NCI-H2227 (cell line): ENCODE measurements around the gene SCTR.
A peak's percentile ranks its signal among the peaks of the same experiment; 100 is the strongest.

Experiments
- DNase-seq: peaks from one replicate; lab custom pipeline; 2025; ENCODE audit not compliant: unreplicated experiment; lab: John Stamatoyannopoulos, UW

The SCTR gene

GRCh38 chr2:119523952-119524694 lies at the start of gene SCTR:
SCTR (minus strand) TSS chr2:119524483; CDS start chr2:119524226, 257 bp downstream.
- peak; percentile 33 for DNase-seq

DNA sequence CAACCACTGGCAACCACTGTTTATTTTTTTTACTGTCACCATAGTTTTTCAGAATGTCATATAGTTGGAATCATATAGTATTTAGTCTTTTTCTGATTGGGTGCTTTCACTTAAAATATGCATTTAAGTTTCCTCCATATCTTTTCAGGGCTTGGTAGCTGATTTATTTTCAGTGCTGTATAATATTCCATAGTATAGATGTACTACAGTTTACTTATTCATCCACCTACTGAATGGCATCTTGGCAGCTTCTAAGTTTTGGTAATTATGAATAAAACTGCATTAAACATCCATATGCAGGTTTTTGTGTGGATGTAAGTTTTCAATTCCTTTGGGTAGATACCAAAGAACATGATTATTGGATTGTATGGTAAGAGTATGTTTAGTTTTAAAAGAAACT lies 43.0 kb upstream of the SCTR start:
- no peak for DNase-seq

GRCh38 chr2:119565481-119565880 lies 41.2 kb upstream of the SCTR start:
- no peak for DNase-seq

- no peak for DNase-seq
Observed at GRCh38 chr2:119553687-119554344, 29.5 kb upstream of the SCTR start.

DNA sequence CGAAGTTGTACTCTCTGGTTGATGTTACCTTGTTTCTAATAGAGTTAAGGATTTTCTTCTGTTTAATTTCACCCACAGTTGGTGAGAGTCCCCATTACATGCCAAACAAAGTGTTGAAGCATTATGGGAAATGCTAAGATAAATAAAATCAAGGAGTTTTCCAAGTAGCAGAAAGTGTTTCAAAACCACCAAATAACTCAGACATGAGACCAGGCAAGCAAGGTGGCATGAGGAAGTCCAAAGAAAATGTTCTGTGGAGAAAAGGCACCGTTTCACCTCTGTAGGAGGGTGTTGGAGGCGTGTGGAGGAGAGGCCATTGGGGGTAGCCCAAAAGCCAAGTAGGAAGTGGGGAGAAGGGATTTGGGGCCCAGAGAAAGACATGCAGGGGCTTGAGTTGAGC lies 28.6 kb upstream of the SCTR start:
- no peak for DNase-seq

- no peak for DNase-seq
Observed at GRCh38 chr2:119550856-119551255, 26.6 kb upstream of the SCTR start.

- no peak for DNase-seq
Observed at GRCh38 chr2:119550346-119550745, 26.1 kb upstream of the SCTR start.

GRCh38 chr2:119549241-119549640 lies 25.0 kb upstream of the SCTR start:
- no peak for DNase-seq

- DNase-seq: no peak
Observed at GRCh38 chr2:119548516-119549120, 24.3 kb upstream of the SCTR start.

DNA sequence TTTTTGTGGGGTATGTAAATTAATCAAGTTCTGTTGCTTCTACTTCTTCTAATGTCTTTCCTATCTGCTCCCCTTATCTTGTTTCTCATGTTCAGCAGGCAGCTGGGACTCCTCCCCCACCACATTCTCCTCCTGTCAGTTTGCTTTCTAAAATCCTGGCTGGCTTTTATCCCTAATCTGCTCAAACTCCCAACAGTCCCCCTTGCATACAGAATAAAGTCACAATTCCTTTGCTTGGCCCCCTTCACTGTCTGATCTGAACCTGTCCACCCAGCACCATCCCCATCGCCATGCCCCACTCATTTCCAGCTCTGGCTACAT lies 22.1 kb upstream of the SCTR start:
- no peak for DNase-seq

DNA sequence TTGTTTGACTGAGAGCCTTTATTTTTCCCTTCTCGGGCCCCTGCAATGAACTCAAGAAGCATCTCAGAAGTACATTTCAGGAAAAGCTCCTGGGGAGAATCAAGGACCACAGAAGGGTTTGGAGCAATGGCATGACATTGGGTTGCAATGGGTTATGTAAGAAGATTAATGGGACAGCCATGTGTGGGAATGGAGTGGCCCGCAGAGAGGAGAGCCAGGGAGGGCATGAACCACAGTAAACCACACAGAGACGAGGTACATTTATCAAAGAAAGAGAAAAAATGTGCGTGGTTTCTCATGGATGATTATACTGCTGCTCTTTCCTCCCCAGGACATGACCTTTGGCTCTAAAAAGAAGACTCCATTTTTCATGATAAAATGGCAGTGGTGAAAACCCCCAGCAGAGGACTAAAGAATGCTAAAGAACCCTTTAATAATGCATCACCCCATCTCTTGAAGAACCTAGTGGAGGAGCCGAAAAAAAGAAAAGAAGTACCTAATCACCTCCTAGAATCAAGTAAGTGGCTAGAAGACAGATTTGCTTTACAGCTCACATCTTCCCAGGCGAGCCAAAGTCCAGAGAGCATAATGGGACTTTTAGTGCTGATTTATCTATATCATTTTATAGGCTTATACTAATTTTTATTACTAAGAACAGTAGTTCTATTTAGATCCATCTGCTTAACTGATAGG lies 21.6 kb upstream of the SCTR start:
- no peak for DNase-seq

DNA sequence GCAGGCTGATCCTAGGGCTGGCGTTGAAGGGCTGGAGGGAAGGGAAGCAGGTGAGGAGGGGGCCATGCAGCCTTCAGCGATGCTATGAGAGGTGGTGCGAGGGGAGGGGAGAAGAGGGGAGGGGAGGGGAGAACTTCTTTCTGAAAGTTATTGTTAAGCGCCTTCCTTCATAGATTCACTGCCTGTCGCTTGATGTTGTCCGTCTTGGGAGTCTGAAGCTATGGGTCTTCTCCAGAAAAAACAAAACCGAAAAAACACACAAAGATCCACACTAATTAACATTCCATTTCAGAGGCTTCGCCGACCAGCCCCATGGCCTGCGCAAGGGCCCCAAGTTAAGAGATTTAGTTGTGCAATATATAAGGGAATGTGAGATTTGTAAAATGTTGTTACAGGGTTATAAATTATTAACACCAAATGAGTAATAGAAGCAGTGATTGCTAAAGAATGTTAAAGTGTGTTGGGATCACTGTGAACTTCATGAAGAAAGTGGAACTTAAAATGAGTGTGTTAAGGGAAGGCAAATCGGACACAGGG lies 20.7 kb upstream of the SCTR start:
- no peak for DNase-seq

DNA sequence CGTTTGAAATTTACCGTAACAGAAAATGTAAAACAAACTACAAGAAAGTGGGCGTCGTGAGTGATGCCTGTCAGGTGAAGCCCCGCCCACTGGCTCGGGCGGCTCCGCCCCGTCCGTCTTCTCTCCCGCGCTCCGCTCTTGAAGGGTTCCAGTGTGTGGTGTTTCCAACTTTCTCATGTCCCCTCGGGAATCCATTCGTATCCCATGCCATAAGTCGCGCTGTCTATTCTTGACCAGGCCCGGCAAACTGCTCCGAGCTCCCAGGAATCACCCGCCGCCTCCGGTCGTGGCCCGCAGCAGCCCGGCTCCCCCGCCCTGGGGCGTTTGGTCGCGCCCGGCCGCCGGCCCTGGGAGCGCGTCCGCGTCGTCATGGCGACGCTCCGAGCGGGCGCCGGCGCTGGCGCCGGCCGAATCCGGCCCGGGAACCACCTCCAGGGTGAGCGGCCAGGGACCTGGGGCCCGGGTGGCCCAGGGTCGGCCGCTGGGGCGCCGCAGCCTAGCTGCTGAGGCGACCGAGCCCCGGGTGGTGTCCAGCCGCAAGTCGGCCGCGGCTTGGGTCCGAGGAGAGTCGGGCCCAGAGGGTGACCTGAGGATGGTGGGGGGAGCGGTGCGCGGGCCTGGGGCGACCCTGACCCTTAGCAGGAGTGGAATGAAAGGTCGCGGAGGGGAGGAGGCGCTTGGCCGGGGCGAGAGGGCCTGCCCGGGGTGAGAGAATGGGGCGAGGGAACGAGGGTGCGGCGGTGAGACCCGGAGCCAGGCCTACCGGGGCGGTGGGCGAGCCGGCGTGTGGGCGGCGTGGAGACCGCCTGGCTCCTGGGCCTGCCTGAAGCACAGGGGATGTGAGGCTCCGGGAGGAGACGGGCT lies 20.0 kb upstream of the SCTR start, which contains the start of gene CFAP221:
TSS of gene CFAP221 (plus strand) at position 375 of the 864 bp plus-strand sequence. CDS start 1,683 bp downstream, outside the sequence.
- DNase-seq: peak; percentile 89

- DNase-seq: no peak
Observed at GRCh38 chr2:119541476-119541875, 17.2 kb upstream of the SCTR start.

- no peak for DNase-seq
Observed at GRCh38 chr2:119537792-119538191, 13.5 kb upstream of the SCTR start.

- DNase-seq: no peak
Observed at GRCh38 chr2:119536707-119537106, 12.4 kb upstream of the SCTR start.

DNA sequence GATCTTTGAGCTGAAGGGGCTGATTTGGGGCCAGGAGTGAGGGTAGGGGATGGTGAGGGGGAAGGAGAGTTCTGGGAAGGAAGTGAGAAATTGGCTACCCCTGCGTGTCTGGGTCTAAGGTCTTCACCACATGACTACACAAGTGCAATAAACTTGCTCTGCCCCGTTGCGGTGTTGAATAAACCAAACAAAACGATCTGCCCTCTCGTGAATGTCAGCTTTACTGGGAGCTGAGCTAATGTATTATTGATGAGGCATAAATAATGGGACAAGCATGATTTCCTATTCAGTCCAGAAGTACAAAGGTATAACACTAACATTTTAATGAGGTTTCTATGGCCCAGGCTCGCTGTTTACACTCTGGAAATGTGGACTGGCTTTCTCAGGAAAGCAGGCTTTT lies 11.9 kb upstream of the SCTR start:
- DNase-seq: no peak

DNA sequence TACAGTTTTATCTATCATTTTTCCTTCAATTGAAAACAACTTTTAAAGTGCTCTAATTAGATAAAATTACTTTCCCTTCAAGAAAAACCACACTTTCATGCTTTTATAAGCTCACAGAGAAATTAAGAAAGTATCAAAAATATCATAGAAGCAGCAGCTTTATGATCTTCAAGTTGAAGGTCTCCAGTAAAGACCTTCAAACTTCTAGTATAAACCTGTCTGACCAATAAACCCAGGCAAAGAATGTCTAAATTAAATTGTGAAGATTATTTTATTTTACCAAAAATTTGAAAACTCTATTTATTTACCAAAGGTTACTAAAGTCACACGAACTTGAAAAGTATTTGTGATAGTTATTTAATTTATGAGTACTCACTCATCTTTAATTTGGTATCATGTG lies 9.3 kb upstream of the SCTR start:
- no peak for DNase-seq

- DNase-seq: peak; percentile 24
Observed at GRCh38 chr2:119531292-119531691, 7.0 kb upstream of the SCTR start.

DNA sequence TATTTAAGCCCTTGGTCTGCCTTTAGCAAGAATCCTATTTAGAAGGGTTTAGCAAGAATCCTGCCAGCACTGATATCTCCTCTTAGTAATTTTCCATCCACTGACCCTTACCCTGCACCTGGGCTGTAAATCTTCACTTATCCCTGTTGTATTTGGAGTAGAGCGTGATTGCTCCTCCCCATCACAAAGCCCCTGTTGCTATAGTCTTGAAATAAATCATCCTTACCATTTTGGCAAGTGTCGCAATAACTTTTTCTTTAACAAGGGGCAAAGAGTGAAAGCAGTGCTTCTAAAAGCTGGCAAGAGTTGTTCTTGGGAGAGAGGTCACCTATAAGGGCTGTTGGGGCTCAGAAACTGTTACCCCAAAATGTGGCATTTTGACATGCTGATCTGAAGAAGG lies 3.7 kb upstream of the SCTR start:
- DNase-seq: no peak

DNA sequence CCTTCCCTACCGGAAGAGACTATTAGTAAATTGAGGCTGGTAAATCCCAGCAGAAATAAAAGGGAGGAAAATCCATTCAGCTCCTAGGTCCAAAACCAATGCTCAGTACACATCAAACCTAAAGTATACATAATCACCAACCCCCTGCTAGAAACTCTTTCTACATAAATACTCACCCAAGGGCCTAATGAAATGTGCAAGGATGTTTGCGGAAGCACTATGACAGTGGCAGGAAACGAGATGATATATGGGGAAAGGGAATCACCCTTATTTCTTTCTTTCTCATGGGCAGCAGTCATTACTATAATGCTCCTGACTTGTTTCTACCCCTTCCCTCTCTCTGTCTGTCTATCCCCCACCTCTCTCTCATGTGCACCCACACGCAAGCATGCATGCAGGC lies 1.3 kb upstream of the SCTR start:
- no peak for DNase-seq
